WTC11 (cell line): ENCODE measurements around the gene ANK2.

Experiments
- CTCF ChIP-seq: fragments of 200-600 bp; IDR thresholded peaks from 2 replicates; pipeline ENCODE4 v1.8.0; 2022; ENCODE audit warnings: antibody characterized with exemption
- E2F5 ChIP-seq: sonication (generic); formaldehyde crosslinking; IDR thresholded peaks from 2 replicates; pipeline ENCODE4 v1.8.1; 2022; ENCODE audit warnings: mild to moderate bottlenecking, moderate library complexity, missing genetic modification reagents
- ELF4 ChIP-seq: sonication (generic); formaldehyde crosslinking; IDR thresholded peaks from 2 replicates; pipeline ENCODE4 v1.8.1; 2022; ENCODE audit warnings: low read depth, mild to moderate bottlenecking, moderate library complexity, missing genetic modification reagents
- KAT7 ChIP-seq: sonication (generic); formaldehyde crosslinking; IDR thresholded peaks from 2 replicates; pipeline ENCODE4 v1.8.1; 2023; ENCODE audit warnings: missing genetic modification reagents, mild to moderate bottlenecking, borderline replicate concordance
- MYBL2 ChIP-seq: sonication (generic); formaldehyde crosslinking; IDR thresholded peaks from 2 replicates; pipeline ENCODE4 v1.8.1; 2023; ENCODE audit warnings: mild to moderate bottlenecking, moderate library complexity, missing genetic modification reagents
- NR3C1 ChIP-seq: sonication (generic); formaldehyde crosslinking; conservative IDR thresholded peaks from 2 replicates; pipeline ENCODE4 v1.8.1; 2023; ENCODE audit warnings: low read depth, mild to moderate bottlenecking, missing genetic modification reagents
- SMAD4 ChIP-seq: sonication (generic); formaldehyde crosslinking; IDR thresholded peaks from 2 replicates; pipeline ENCODE4 v1.8.0; 2022; ENCODE audit warnings: mild to moderate bottlenecking, missing genetic modification reagents
- TEAD4 ChIP-seq: sonication (generic); formaldehyde crosslinking; IDR thresholded peaks from 2 replicates; pipeline ENCODE4 v1.8.0; 2022; ENCODE audit warnings: mild to moderate bottlenecking, missing genetic modification reagents
- ZNF416 ChIP-seq: fragments of 250-450 bp; sonication (Bioruptor Pico); IDR thresholded peaks from 2 replicates; pipeline ENCODE4 v1.9.0; 2021; ENCODE audit warnings: mild to moderate bottlenecking, inconsistent platforms
- TF ChIP-seq, protein P1 (sequence below): sonication (generic); formaldehyde crosslinking; IDR thresholded peaks from 2 replicates; pipeline ENCODE4 v1.8.0; 2023; ENCODE audit warnings: mild to moderate bottlenecking, missing genetic modification reagents

- no peak for TF ChIP-seq E2F5
- no peak for TF ChIP-seq CTCF
- no peak for TF ChIP-seq TEAD4
- TF ChIP-seq MYBL2 (CRISPR knock-in tag): no peak
- no peak for TF ChIP-seq ELF4 (CRISPR knock-in tag)
- TF ChIP-seq KAT7 (CRISPR knock-in tag): no peak
- TF ChIP-seq NR3C1 (CRISPR knock-in tag): no peak
- TF ChIP-seq SMAD4 (CRISPR knock-in tag): no peak
- TF ChIP-seq ZNF416 (CRISPR knock-in tag): no peak
- TF ChIP-seq, protein P1, sequence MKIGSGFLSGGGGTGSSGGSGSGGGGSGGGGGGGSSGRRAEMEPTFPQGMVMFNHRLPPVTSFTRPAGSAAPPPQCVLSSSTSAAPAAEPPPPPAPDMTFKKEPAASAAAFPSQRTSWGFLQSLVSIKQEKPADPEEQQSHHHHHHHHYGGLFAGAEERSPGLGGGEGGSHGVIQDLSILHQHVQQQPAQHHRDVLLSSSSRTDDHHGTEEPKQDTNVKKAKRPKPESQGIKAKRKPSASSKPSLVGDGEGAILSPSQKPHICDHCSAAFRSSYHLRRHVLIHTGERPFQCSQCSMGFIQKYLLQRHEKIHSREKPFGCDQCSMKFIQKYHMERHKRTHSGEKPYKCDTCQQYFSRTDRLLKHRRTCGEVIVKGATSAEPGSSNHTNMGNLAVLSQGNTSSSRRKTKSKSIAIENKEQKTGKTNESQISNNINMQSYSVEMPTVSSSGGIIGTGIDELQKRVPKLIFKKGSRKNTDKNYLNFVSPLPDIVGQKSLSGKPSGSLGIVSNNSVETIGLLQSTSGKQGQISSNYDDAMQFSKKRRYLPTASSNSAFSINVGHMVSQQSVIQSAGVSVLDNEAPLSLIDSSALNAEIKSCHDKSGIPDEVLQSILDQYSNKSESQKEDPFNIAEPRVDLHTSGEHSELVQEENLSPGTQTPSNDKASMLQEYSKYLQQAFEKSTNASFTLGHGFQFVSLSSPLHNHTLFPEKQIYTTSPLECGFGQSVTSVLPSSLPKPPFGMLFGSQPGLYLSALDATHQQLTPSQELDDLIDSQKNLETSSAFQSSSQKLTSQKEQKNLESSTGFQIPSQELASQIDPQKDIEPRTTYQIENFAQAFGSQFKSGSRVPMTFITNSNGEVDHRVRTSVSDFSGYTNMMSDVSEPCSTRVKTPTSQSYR (CRISPR knock-in tag): no peak
These were observed 374.2 kb downstream of the ANK2 start for GRCh38 chr4:113423631-113424030.
